GM21423 (cell line): Measurements from ENCODE around the gene PBXIP1.
"Not testable (repeated sequence)": the region's sequence is repeated elsewhere in the genome, so short reads cannot be mapped to it uniquely, and the experiment has no call there.

ENCODE experiments used
- ATAC-seq: cut with Tn5 transposase; IDR thresholded peaks from one replicate; pipeline ENCODE4 v1.9.1; 2021; ENCODE audit warnings: mild to moderate bottlenecking, moderate library complexity; ENCODE audit not compliant: unreplicated experiment

PBXIP1 gene

GRCh38 chr1:154938604-154939399, 17.1 kb downstream of the PBXIP1 start:
- no peak for ATAC-seq

GRCh38 chr1:154937988-154938386, 17.9 kb downstream of the PBXIP1 start:
- ATAC-seq = no peak

- ATAC-seq = peak; percentile 61
Observed at GRCh38 chr1:154937085-154937987, 18.6 kb downstream of the PBXIP1 start.

GRCh38 chr1:154936555-154937084, 19.3 kb downstream of the PBXIP1 start, which contains the start of gene PMVK:
Gene PMVK, minus strand, starts transcription at chr1:154936719. Its CDS starts 34 bp downstream, at chr1:154936685.
- ATAC-seq = peak; percentile 68

GRCh38 chr1:154935749-154936554, 19.9 kb downstream of the PBXIP1 start:
- no peak for ATAC-seq

GRCh38 chr1:154934358-154934948, 21.4 kb downstream of the PBXIP1 start:
- no peak for ATAC-seq

- ATAC-seq = no peak
Observed at GRCh38 chr1:154931940-154932487, 23.9 kb downstream of the PBXIP1 start.

- no peak for ATAC-seq
Observed at GRCh38 chr1:154926201-154926600, 29.7 kb downstream of the PBXIP1 start.

GRCh38 chr1:154925335-154926170, 30.3 kb downstream of the PBXIP1 start:
- ATAC-seq = no peak

- ATAC-seq = no peak
Observed at GRCh38 chr1:154923695-154924094, 32.2 kb downstream of the PBXIP1 start.

- no peak for ATAC-seq
Observed at GRCh38 chr1:154913273-154913672, 42.6 kb downstream of the PBXIP1 start.

- ATAC-seq = no peak
Observed at GRCh38 chr1:154912755-154913154, 43.1 kb downstream of the PBXIP1 start.

- ATAC-seq = no peak
Observed at GRCh38 chr1:154911691-154912550, 44.0 kb downstream of the PBXIP1 start.

- ATAC-seq = no peak
Observed at GRCh38 chr1:154910851-154911250, 45.0 kb downstream of the PBXIP1 start.

GRCh38 chr1:154908937-154909336, 47.0 kb downstream of the PBXIP1 start:
- ATAC-seq = no peak

- ATAC-seq = not testable (repeated sequence)
Observed at GRCh38 chr1:154908129-154908528, 47.8 kb downstream of the PBXIP1 start.

GRCh38 chr1:154906621-154907081, 49.2 kb downstream of the PBXIP1 start:
- ATAC-seq = no peak
